ENCODE results near the gene FKBP7.

Gene FKBP7

DNA sequence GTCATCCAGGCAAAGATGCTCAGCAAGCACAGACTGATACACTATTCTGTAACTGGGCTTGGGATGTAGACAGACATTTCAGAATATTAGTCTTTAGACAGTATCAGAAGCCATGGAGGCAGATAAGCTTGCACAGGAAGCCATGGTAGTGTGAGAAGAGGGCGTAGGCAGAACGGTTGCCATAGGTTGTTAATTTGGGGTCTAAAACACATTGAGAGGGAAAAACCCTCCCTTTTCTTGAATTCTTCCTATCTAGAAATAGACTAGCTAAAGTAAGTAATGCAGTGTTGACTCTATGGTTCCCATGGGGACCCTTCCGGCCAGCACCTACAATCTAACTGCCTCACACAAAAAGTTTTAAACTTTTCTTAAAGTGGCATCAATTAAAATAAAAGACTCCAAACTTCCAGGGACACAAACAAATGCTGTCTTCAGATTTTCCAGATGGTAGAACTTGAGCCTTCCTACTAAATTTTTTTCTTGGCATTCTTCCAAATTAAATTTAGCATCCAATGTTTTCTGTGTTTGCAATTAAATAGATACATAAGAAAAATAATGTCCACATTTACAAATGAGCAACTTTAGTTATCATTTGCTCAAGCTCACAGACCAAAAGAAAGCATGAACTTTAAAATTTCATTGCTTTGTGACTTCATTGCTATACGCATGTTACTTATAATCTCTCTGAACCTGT is 29.3 kb downstream of the FKBP7 start:
- peak; percentile 54 for DNase-seq (ENCODE audit: low spot score)
- TF ChIP-seq, protein P1, sequence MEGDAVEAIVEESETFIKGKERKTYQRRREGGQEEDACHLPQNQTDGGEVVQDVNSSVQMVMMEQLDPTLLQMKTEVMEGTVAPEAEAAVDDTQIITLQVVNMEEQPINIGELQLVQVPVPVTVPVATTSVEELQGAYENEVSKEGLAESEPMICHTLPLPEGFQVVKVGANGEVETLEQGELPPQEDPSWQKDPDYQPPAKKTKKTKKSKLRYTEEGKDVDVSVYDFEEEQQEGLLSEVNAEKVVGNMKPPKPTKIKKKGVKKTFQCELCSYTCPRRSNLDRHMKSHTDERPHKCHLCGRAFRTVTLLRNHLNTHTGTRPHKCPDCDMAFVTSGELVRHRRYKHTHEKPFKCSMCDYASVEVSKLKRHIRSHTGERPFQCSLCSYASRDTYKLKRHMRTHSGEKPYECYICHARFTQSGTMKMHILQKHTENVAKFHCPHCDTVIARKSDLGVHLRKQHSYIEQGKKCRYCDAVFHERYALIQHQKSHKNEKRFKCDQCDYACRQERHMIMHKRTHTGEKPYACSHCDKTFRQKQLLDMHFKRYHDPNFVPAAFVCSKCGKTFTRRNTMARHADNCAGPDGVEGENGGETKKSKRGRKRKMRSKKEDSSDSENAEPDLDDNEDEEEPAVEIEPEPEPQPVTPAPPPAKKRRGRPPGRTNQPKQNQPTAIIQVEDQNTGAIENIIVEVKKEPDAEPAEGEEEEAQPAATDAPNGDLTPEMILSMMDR (IDR thresholded peaks at IDR 0.05; ENCODE audit: extremely low read depth, missing control alignments), result no peak

DNA sequence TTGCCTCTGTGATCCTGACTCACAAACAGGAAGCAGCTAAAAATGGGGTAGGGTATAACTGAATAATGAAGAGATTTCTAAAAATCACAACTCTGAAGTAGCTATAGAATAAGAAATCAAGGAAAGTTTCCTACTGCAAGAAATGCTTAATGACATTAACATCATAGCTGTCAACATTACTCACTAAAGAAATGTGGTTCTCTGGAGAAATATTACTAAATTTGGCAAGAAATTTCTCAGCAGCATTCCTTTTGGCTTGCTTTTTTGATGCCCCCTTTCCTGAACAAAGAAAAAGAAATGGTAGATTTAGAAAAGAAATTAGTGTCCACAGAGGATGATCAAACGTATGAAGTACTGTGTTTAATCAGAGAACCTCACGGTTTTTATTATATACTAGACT is 37.0 kb downstream of the FKBP7 start:
- TF ChIP-seq, protein P1 (IDR thresholded peaks at IDR 0.05; ENCODE audit: extremely low read depth, missing control alignments), result no peak
- no peak for DNase-seq (ENCODE audit: low spot score)

DNA sequence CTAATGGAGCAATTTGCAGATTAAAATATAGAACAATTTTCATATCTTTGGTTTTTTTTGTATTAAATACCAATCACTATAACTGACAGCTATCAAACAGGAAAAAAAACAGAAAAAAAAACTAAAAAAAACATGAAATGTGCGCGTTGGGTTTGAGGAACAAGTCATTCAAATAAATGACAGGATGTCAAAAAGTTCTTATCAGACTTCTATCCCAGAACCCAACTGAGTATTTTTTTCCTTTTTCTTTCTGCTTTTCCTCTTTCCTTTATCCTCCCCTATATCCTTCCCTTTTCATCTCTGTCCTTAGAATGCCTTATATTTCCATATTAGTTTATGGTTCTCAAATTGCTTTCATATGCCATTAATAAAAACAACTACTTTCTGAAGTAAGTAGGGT is 41.7 kb downstream of the FKBP7 start:
- DNase-seq (ENCODE audit: low spot score), result no peak
- TF ChIP-seq, protein P1 (IDR thresholded peaks at IDR 0.05; ENCODE audit: extremely low read depth, missing control alignments), result no peak

DNA sequence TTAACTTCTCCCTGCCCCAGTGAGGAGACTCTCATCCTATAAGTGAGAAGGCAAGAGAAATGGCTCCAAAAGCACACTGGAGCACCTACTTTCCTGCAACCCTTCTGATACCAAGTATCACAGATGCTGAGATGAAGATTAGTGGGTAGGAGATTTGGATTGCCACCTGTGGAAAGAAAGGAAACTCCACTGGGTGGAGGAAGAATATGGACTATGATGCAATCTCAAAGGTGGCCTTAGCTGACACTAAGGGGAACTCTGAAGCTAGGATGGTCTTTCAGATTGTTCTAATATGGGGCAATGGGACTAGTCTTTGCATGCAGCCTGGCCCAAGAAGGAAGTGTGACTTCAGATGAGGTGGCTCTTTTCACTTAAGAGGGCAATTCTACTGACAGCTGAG is 49.1 kb downstream of the FKBP7 start:
- TF ChIP-seq, protein P1 (IDR thresholded peaks at IDR 0.05; ENCODE audit: extremely low read depth, missing control alignments), result no peak
- no peak for DNase-seq (ENCODE audit: low spot score)

DNA sequence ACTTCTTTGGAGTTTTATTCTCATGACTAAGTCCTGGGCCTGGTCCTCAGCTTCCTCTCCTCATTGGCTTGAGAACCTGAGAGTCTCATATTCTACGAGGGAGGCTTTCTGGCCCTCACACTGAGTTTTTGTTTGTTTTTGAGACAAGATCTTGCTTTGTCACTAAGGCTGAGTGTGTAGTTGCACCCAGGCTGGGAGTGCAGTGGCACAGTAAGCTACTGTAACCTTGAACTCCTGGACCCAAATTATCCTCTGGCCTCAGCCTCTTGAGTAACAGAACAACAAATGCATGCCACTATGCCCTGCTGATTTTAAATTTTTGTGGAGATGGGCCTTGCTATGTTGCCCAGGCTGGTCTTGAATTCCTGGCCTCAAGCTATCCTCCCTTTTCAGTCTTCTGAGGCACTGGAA is 50.0 kb downstream of the FKBP7 start:
- no peak for DNase-seq (ENCODE audit: low spot score)
- TF ChIP-seq, protein P1 (IDR thresholded peaks at IDR 0.05; ENCODE audit: extremely low read depth, missing control alignments), result no peak

DNA sequence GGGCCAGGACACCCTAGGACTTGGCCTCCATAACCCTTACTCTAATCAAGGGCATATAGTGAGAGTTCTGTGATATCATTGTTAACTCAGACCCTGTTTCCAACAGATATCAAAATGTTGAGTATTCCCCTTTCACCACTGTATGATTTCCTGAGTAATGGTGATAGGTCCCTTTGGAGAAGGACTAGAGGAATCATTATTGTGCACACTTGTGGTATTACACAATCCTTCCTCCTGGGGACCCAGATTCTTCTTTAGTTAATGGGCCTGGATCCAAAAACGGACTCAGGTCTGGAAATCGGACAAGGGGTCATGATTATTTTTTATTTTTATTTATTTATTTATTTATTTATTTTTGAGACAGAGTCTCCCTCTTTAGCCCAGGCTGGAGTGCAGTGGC is 50.9 kb downstream of the FKBP7 start:
- DNase-seq (ENCODE audit: low spot score), result no peak
- TF ChIP-seq, protein P1 (IDR thresholded peaks at IDR 0.05; ENCODE audit: extremely low read depth, missing control alignments), result no peak

DNA sequence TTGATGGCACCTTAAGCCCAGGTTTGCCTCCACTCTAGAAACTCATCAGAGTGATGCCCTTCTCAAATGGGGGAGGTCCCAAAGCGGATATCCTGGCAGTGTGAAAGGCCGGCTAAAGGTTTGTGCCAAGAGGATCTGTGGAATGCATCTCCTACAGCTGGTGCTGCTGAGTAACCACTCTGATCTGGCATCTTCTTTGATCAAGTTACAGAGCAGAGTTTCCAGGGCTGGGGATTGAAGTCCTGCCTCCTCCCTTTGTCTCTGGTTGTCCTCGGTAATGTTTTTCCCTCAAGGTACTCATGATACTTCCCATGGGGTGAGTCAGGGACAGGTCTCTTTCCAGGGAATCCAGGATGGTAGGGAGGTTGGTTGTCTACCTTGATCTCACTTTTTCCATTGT is 52.0 kb downstream of the FKBP7 start:
- TF ChIP-seq, protein P1 (IDR thresholded peaks at IDR 0.05; ENCODE audit: extremely low read depth, missing control alignments), result no peak

More for the DNA sequence above, 52.0 kb downstream of the FKBP7 start:
- DNase-seq (ENCODE audit: low spot score), result no peak

All from GM20000 (cell line).